B cell (primary cell): ENCODE measurements around the gene INSC. TPM values are rescaled to one million over a fixed set of nuclear protein-coding genes. Genes with fewer than 3 reads are reported as not detected.

Experiments
- ATAC-seq: fragments of 200-7000 bp; cut with Tn5 transposase; one replicate; pipeline ENCODE4 v1.10.0; 2021; ENCODE audit warnings: low read depth, mild to moderate bottlenecking, moderate number of reproducible peaks, moderate library complexity
- CTCF ChIA-PET: fragments of 350-600 bp; sonication (Branson Sonifier 250); formaldehyde crosslinking; loops from one replicate; lab custom pipeline; 2021; ENCODE audit warnings: antibody characterized with exemption, inconsistent platforms; lab: Charles Lee
- POLR2A ChIA-PET: fragments of 350-600 bp; sonication (Branson Sonifier 250); formaldehyde crosslinking; loops from one replicate; lab custom pipeline; 2021; ENCODE audit warnings: antibody characterized with exemption; lab: Charles Lee
- DNase-seq: peaks from one replicate; pipeline ENCODE4 v3.0.0; 2013
- H2AFZ ChIP-seq: 2 replicates; pipeline ENCODE4 v1.6.1; 2012; ENCODE audit warnings: mild to moderate bottlenecking, low read depth, low read length; ENCODE audit not compliant: insufficient read depth, poor library complexity, severe bottlenecking
- H3K27ac ChIP-seq, 2 donors: 1 replicate in 1 of 2; 2 replicates in 1 of 2; pipeline ENCODE4 v1.5.1; 2012 to 2013; ENCODE audit warnings: low read length in 2 of 2, mild to moderate bottlenecking in 2 of 2, moderate library complexity in 1 of 2
- H3K27me3 ChIP-seq, 4 experiments: fragments of 200-600 bp in 1 of 4; sonication (generic) in 1 of 4; replicated peaks in 1 of 4; 1 replicate in 2 of 4; 2 replicates in 2 of 4; pipeline versions ENCODE4 v1.6.1 to v1.7.0; 2013 to 2016; ENCODE audit warnings: low read length in 3 of 4, mild to moderate bottlenecking in 2 of 4, mixed read lengths in 1 of 4, moderate library complexity in 1 of 4; ENCODE audit not compliant: insufficient read depth in 4 of 4, control insufficient read depth in 3 of 4; ENCODE audit errors: control extremely low read depth in 1 of 4
- H3K36me3 ChIP-seq, 2 experiments: replicated peaks in 1 of 2; 1 replicate in 1 of 2; 2 replicates in 1 of 2; pipeline versions ENCODE4 v1.6.1 to v1.7.1; 2013; ENCODE audit warnings: low read length in 1 of 2; ENCODE audit not compliant: insufficient read depth in 2 of 2, control insufficient read depth in 1 of 2; ENCODE audit errors: control extremely low read depth in 1 of 2, extremely low read depth in 1 of 2
- H3K4me1 ChIP-seq, 2 donors: fragments of 200-600 bp in 1 of 2; sonication (generic) in 1 of 2; 1 replicate in 1 of 2; 2 replicates in 1 of 2; pipeline versions ENCODE4 v1.5.1 to v1.6.1; 2013 to 2017; ENCODE audit warnings: low read length in 2 of 2; ENCODE audit not compliant: control insufficient read depth in 2 of 2, insufficient read depth in 2 of 2
- H3K4me2 ChIP-seq: replicated peaks from 2 replicates; pipeline ENCODE3; 2012; ENCODE audit warnings: mild to moderate bottlenecking, low read depth, low read length; ENCODE audit not compliant: poor library complexity, severe bottlenecking
- H3K4me3 ChIP-seq, 5 experiments: fragments of 200-600 bp in 1 of 5; sonication (generic) in 1 of 5; 1 replicate in 3 of 5; 2 replicates in 2 of 5; pipeline versions ENCODE4 v1.5.1 to v1.7.0; 2011 to 2016; ENCODE audit warnings: low read length in 4 of 5, mild to moderate bottlenecking in 4 of 5, low read depth in 2 of 5, control low read depth in 1 of 5, moderate library complexity in 1 of 5; ENCODE audit not compliant: insufficient read depth in 1 of 5; ENCODE audit errors: control extremely low read depth in 1 of 5, extremely low read depth in 1 of 5
- H3K79me2 ChIP-seq: fragments of 200-600 bp; sonication (generic); one replicate; pipeline ENCODE4 v1.6.0; 2016; ENCODE audit warnings: low read length; ENCODE audit not compliant: control insufficient read depth, insufficient read depth
- H3K9ac ChIP-seq: fragments of 200-600 bp; sonication (generic); 2 replicates; pipeline ENCODE4 v1.6.1; 2017; ENCODE audit warnings: mild to moderate bottlenecking, low read length, moderate library complexity
- H3K9me3 ChIP-seq, 3 donors: one replicate each; pipeline versions ENCODE4 v1.6.1 to v1.7.1; 2013; ENCODE audit warnings: low read length in 2 of 3; ENCODE audit not compliant: control insufficient read depth in 2 of 3, insufficient read depth in 1 of 3; ENCODE audit errors: control extremely low read depth in 1 of 3
- H4K20me1 ChIP-seq: 2 replicates; pipeline ENCODE4 v1.6.0; 2012; ENCODE audit warnings: mild to moderate bottlenecking, low read length; ENCODE audit not compliant: insufficient read depth, control insufficient read depth, poor library complexity, severe bottlenecking
- H3K27ac Mint-ChIP-seq: one replicate; pipeline ENCODE4 v1.8.0; 2021; ENCODE audit warnings: mixed read lengths
- H3K27me3 Mint-ChIP-seq: one replicate; pipeline ENCODE4 v1.8.0; 2021; ENCODE audit warnings: mixed read lengths
- H3K4me1 Mint-ChIP-seq: one replicate; pipeline ENCODE4 v1.8.0; 2021; ENCODE audit warnings: mixed read lengths
- H3K4me3 Mint-ChIP-seq: one replicate; pipeline ENCODE4 v1.8.0; 2021; ENCODE audit warnings: mixed read lengths
- H3K9me3 Mint-ChIP-seq: one replicate; pipeline ENCODE4 v1.8.0; 2022; ENCODE audit warnings: mixed read lengths; ENCODE audit not compliant: insufficient read depth
- EZH2 ChIP-seq: IDR thresholded peaks from 2 replicates; pipeline ENCODE4 v1.6.1; 2012; ENCODE audit warnings: borderline replicate concordance, low read depth, mild to moderate bottlenecking, moderate library complexity, low read length; ENCODE audit not compliant: insufficient read depth, poor library complexity, severe bottlenecking
- WGBS: methylation state at CpG from one replicate; pipeline ENCODE4 v1.1.5; 2013; ENCODE audit warnings: missing lambda C conversion rate; ENCODE audit not compliant: insufficient coverage; 5-methylcytosine and 5-hydroxymethylcytosine counted together
- intact Hi-C: fragments of 100-400 bp; cut with micrococcal nuclease; formaldehyde crosslinking; loops from one replicate; pipeline ENCODE4 v1.10.0; 2022
- polyA plus RNA-seq: library from polyadenylated mRNA; depleted of rRNA; stranded (reverse); fragments of >200 nt; gene quantifications from 2 replicates; pipeline ENCODE4 v1.2.3, GENCODE V29; 2012
- total RNA-seq, 2 donors: library from RNA; stranded (reverse); fragments of 120-200 nt in 1 of 2; gene quantifications; 1 replicate in 1 of 2; 2 replicates in 1 of 2; pipeline versions ENCODE4 v1.2.3 to v1.2.4, GENCODE V29; 2013 to 2022
- TF ChIP-seq, protein P1 (sequence below): fragments of 200-600 bp; IDR thresholded peaks from one replicate; pipeline ENCODE4 v1.8.0; 2022; ENCODE audit warnings: antibody characterized with exemption, mild to moderate bottlenecking

INSC gene
- total and polyA plus RNA-seq, 2 donors (not counting 1 experiment from before 2014, with no cell fraction given), result 0.10 TPM; not detected in 1

DNA sequence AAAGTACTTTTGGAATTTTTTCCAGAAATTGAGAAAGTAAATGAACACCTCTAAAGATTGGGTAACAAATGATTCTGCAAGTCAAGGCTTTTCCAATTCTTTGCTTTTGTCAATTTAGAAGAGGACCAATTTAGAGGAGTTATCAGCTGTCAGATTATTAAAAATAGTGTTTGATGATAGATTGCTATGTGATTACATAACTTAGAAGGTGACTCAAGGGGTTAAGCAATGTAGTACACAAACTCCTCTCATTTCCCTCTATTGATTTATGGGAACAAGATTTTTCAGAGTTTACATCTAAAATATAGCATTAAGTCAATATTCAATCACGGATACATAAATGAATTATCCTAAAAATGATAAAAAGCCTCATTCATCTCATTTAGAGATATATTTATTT is 70.3 kb downstream of the INSC start:
- ChIA-PET POLR2A (no interaction called here), CTCF (no interaction called here)
- Mint-ChIP-seq H3K4me3 (no peak overlapping the region), H3K4me1 (no peaks in the 10 kb centered on the region), H3K27me3 (peaks cover 20% of the 10 kb centered on the region), H3K27ac (no peak overlapping the region), H3K9me3 (no peaks in the 10 kb centered on the region)
- H3K79me2 ChIP-seq, result no peaks in the 10 kb centered on the region
- no peaks in the 10 kb centered on the region for H4K20me1 ChIP-seq
- no peak overlapping the region for H3K9ac ChIP-seq
- no CpG with 5 or more reads among the region's 1 CpG for WGBS
- H3K4me3 ChIP-seq, result no peak overlapping the region
- no peak overlapping the region for H2AFZ ChIP-seq
- no peak for DNase-seq
- H3K27ac ChIP-seq, result no peak overlapping the region
- intact Hi-C loops, result no loop called here
- peaks cover 0 to 4% (median 0%) of the 10 kb centered on the region in 3 donors for H3K9me3 ChIP-seq
- H3K4me2 ChIP-seq, result no peak overlapping the region
- H3K36me3 ChIP-seq, result no peaks in the 10 kb centered on the region
- peaks cover 0 to 8% (median 1%) of the 10 kb centered on the region in 4 experiments for H3K27me3 ChIP-seq
- ATAC-seq, result no peak
- no peak for TF ChIP-seq EZH2
- no peaks in the 10 kb centered on the region for H3K4me1 ChIP-seq

DNA sequence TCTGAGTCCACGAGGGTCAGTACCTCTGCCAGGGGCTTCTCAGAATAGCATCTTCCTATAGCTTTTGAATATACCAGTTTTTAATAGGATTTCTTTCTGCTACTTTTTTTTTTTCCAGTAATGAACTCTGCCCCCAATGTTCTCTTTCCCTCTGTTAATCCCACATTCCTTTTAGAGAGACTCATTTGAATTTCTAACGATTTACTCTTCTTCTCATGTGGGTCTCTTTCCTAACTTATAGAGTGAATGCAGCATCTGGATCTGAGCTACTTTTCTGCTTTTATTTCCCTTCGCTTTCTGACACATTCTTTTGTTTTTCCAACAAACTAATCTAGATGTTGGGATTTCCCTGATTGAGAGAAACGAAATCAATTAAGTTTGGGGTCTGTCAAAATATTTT is 71.4 kb downstream of the INSC start:
- no peaks in the 10 kb centered on the region for H4K20me1 ChIP-seq
- no peak overlapping the region for H3K27ac ChIP-seq
- ATAC-seq (no peak), DNase-seq (no peak)
- H3K4me3 ChIP-seq, result no peak overlapping the region
- CTCF ChIA-PET, result interaction anchor here (1.2 kb wide), 1 partner anchor 24 kb away, joined by 3 read pairs; no protein-coding TSS in a partner anchor
- WGBS, result 70% methylated on average over 1 of the region's 4 CpGs
- H3K4me1 Mint-ChIP-seq, result no peaks in the 10 kb centered on the region
- no peak overlapping the region for H3K4me3 Mint-ChIP-seq
- H3K36me3 ChIP-seq, result no peaks in the 10 kb centered on the region
- H3K9ac ChIP-seq, result no peak overlapping the region
- H2AFZ ChIP-seq, result no peak overlapping the region
- H3K9me3 ChIP-seq, result peaks cover 0 to 4% (median 0%) of the 10 kb centered on the region in 3 donors
- intact Hi-C loops, result no loop called here
- H3K79me2 ChIP-seq, result no peaks in the 10 kb centered on the region
- H3K4me2 ChIP-seq, result no peak overlapping the region
- POLR2A ChIA-PET, result interaction anchor here (0.7 kb wide), 1 partner anchor 1913 kb away, joined by 3 read pairs; no protein-coding TSS in a partner anchor
- H3K27me3 Mint-ChIP-seq, result peaks cover 14% of the 10 kb centered on the region
- peaks cover 0 to 8% (median 1%) of the 10 kb centered on the region in 4 experiments for H3K27me3 ChIP-seq
- TF ChIP-seq, protein P1, sequence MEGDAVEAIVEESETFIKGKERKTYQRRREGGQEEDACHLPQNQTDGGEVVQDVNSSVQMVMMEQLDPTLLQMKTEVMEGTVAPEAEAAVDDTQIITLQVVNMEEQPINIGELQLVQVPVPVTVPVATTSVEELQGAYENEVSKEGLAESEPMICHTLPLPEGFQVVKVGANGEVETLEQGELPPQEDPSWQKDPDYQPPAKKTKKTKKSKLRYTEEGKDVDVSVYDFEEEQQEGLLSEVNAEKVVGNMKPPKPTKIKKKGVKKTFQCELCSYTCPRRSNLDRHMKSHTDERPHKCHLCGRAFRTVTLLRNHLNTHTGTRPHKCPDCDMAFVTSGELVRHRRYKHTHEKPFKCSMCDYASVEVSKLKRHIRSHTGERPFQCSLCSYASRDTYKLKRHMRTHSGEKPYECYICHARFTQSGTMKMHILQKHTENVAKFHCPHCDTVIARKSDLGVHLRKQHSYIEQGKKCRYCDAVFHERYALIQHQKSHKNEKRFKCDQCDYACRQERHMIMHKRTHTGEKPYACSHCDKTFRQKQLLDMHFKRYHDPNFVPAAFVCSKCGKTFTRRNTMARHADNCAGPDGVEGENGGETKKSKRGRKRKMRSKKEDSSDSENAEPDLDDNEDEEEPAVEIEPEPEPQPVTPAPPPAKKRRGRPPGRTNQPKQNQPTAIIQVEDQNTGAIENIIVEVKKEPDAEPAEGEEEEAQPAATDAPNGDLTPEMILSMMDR, result no peak
- no peak for TF ChIP-seq EZH2
- no peak overlapping the region for H3K27ac Mint-ChIP-seq
- H3K4me1 ChIP-seq, result no peaks in the 10 kb centered on the region
- H3K9me3 Mint-ChIP-seq, result no peaks in the 10 kb centered on the region
